B cell (primary cell): ENCODE data around the gene SNTB2. TPM values are rescaled to one million over a fixed set of nuclear protein-coding genes. Genes with fewer than 3 reads are reported as not detected.

ENCODE experiments used
- ATAC-seq: fragments of 200-7000 bp; cut with Tn5 transposase; one replicate; pipeline ENCODE4 v1.10.0; 2021; ENCODE audit warnings: low read depth, mild to moderate bottlenecking, moderate number of reproducible peaks, moderate library complexity
- CTCF ChIA-PET: fragments of 350-600 bp; sonication (Branson Sonifier 250); formaldehyde crosslinking; loops from one replicate; lab custom pipeline; 2021; ENCODE audit warnings: antibody characterized with exemption, inconsistent platforms; lab: Charles Lee
- POLR2A ChIA-PET: fragments of 350-600 bp; sonication (Branson Sonifier 250); formaldehyde crosslinking; loops from one replicate; lab custom pipeline; 2021; ENCODE audit warnings: antibody characterized with exemption; lab: Charles Lee
- DNase-seq: peaks from one replicate; pipeline ENCODE4 v3.0.0; 2013
- H2AFZ ChIP-seq: 2 replicates; pipeline ENCODE4 v1.6.1; 2012; ENCODE audit warnings: mild to moderate bottlenecking, low read depth, low read length; ENCODE audit not compliant: insufficient read depth, poor library complexity, severe bottlenecking
- H3K27ac ChIP-seq, 2 donors: 1 replicate in 1 of 2; 2 replicates in 1 of 2; pipeline ENCODE4 v1.5.1; 2012 to 2013; ENCODE audit warnings: low read length in 2 of 2, mild to moderate bottlenecking in 2 of 2, moderate library complexity in 1 of 2
- H3K27me3 ChIP-seq, 4 experiments: fragments of 200-600 bp in 1 of 4; sonication (generic) in 1 of 4; replicated peaks in 1 of 4; 1 replicate in 2 of 4; 2 replicates in 2 of 4; pipeline versions ENCODE4 v1.6.1 to v1.7.0; 2013 to 2016; ENCODE audit warnings: low read length in 3 of 4, mild to moderate bottlenecking in 2 of 4, mixed read lengths in 1 of 4, moderate library complexity in 1 of 4; ENCODE audit not compliant: insufficient read depth in 4 of 4, control insufficient read depth in 3 of 4; ENCODE audit errors: control extremely low read depth in 1 of 4
- H3K36me3 ChIP-seq, 2 experiments: replicated peaks in 1 of 2; 1 replicate in 1 of 2; 2 replicates in 1 of 2; pipeline versions ENCODE4 v1.6.1 to v1.7.1; 2013; ENCODE audit warnings: low read length in 1 of 2; ENCODE audit not compliant: insufficient read depth in 2 of 2, control insufficient read depth in 1 of 2; ENCODE audit errors: control extremely low read depth in 1 of 2, extremely low read depth in 1 of 2
- H3K4me1 ChIP-seq, 2 donors: fragments of 200-600 bp in 1 of 2; sonication (generic) in 1 of 2; 1 replicate in 1 of 2; 2 replicates in 1 of 2; pipeline versions ENCODE4 v1.5.1 to v1.6.1; 2013 to 2017; ENCODE audit warnings: low read length in 2 of 2; ENCODE audit not compliant: control insufficient read depth in 2 of 2, insufficient read depth in 2 of 2
- H3K4me2 ChIP-seq: replicated peaks from 2 replicates; pipeline ENCODE3; 2012; ENCODE audit warnings: mild to moderate bottlenecking, low read depth, low read length; ENCODE audit not compliant: poor library complexity, severe bottlenecking
- H3K4me3 ChIP-seq, 5 experiments: fragments of 200-600 bp in 1 of 5; sonication (generic) in 1 of 5; 1 replicate in 3 of 5; 2 replicates in 2 of 5; pipeline versions ENCODE4 v1.5.1 to v1.7.0; 2011 to 2016; ENCODE audit warnings: low read length in 4 of 5, mild to moderate bottlenecking in 4 of 5, low read depth in 2 of 5, control low read depth in 1 of 5, moderate library complexity in 1 of 5; ENCODE audit not compliant: insufficient read depth in 1 of 5; ENCODE audit errors: control extremely low read depth in 1 of 5, extremely low read depth in 1 of 5
- H3K79me2 ChIP-seq: fragments of 200-600 bp; sonication (generic); one replicate; pipeline ENCODE4 v1.6.0; 2016; ENCODE audit warnings: low read length; ENCODE audit not compliant: control insufficient read depth, insufficient read depth
- H3K9ac ChIP-seq: fragments of 200-600 bp; sonication (generic); 2 replicates; pipeline ENCODE4 v1.6.1; 2017; ENCODE audit warnings: mild to moderate bottlenecking, low read length, moderate library complexity
- H3K9me3 ChIP-seq, 3 donors: one replicate each; pipeline versions ENCODE4 v1.6.1 to v1.7.1; 2013; ENCODE audit warnings: low read length in 2 of 3; ENCODE audit not compliant: control insufficient read depth in 2 of 3, insufficient read depth in 1 of 3; ENCODE audit errors: control extremely low read depth in 1 of 3
- H4K20me1 ChIP-seq: 2 replicates; pipeline ENCODE4 v1.6.0; 2012; ENCODE audit warnings: mild to moderate bottlenecking, low read length; ENCODE audit not compliant: insufficient read depth, control insufficient read depth, poor library complexity, severe bottlenecking
- H3K27ac Mint-ChIP-seq: one replicate; pipeline ENCODE4 v1.8.0; 2021; ENCODE audit warnings: mixed read lengths
- H3K27me3 Mint-ChIP-seq: one replicate; pipeline ENCODE4 v1.8.0; 2021; ENCODE audit warnings: mixed read lengths
- H3K4me1 Mint-ChIP-seq: one replicate; pipeline ENCODE4 v1.8.0; 2021; ENCODE audit warnings: mixed read lengths
- H3K4me3 Mint-ChIP-seq: one replicate; pipeline ENCODE4 v1.8.0; 2021; ENCODE audit warnings: mixed read lengths
- H3K9me3 Mint-ChIP-seq: one replicate; pipeline ENCODE4 v1.8.0; 2022; ENCODE audit warnings: mixed read lengths; ENCODE audit not compliant: insufficient read depth
- CTCF ChIP-seq: fragments of 200-600 bp; IDR thresholded peaks from one replicate; pipeline ENCODE4 v1.8.0; 2022; ENCODE audit warnings: antibody characterized with exemption, mild to moderate bottlenecking
- EZH2 ChIP-seq: IDR thresholded peaks from 2 replicates; pipeline ENCODE4 v1.6.1; 2012; ENCODE audit warnings: borderline replicate concordance, low read depth, mild to moderate bottlenecking, moderate library complexity, low read length; ENCODE audit not compliant: insufficient read depth, poor library complexity, severe bottlenecking
- WGBS: methylation state at CpG from one replicate; pipeline ENCODE4 v1.1.5; 2013; ENCODE audit warnings: missing lambda C conversion rate; ENCODE audit not compliant: insufficient coverage; 5-methylcytosine and 5-hydroxymethylcytosine counted together
- intact Hi-C: fragments of 100-400 bp; cut with micrococcal nuclease; formaldehyde crosslinking; loops from one replicate; pipeline ENCODE4 v1.10.0; 2022
- polyA plus RNA-seq: library from polyadenylated mRNA; depleted of rRNA; stranded (reverse); fragments of >200 nt; gene quantifications from 2 replicates; pipeline ENCODE4 v1.2.3, GENCODE V29; 2012
- total RNA-seq, 2 donors: library from RNA; stranded (reverse); fragments of 120-200 nt in 1 of 2; gene quantifications; 1 replicate in 1 of 2; 2 replicates in 1 of 2; pipeline versions ENCODE4 v1.2.3 to v1.2.4, GENCODE V29; 2013 to 2022

The SNTB2 gene
- total and polyA plus RNA-seq, 2 donors (not counting 1 experiment from before 2014, with no cell fraction given), result 3.8 to 16.2 TPM

GRCh38 chr16:69223882-69224281 is 36.9 kb downstream of the SNTB2 start:
- H3K4me3 Mint-ChIP-seq, result no peak overlapping the region
- ATAC-seq, result no peak
- H3K9me3 Mint-ChIP-seq, result no peaks in the 10 kb centered on the region
- H3K27ac ChIP-seq, result no peak overlapping the region
- no peaks in the 10 kb centered on the region for H4K20me1 ChIP-seq
- no peaks in the 10 kb centered on the region for H3K27me3 Mint-ChIP-seq
- POLR2A ChIA-PET, result no interaction called here
- CTCF ChIA-PET, result no interaction called here
- H3K9me3 ChIP-seq, result no peaks in the 10 kb centered on the region
- TF ChIP-seq EZH2, result no peak
- no peak for TF ChIP-seq CTCF
- no peaks in the 10 kb centered on the region for H3K4me1 ChIP-seq
- H3K4me3 ChIP-seq, result no peak overlapping the region
- H3K4me2 ChIP-seq, result no peak overlapping the region
- WGBS, result 95% methylated on average over 4 of the region's 6 CpGs
- no peak overlapping the region for H3K27ac Mint-ChIP-seq
- H2AFZ ChIP-seq, result no peak overlapping the region
- H3K9ac ChIP-seq, result no peak overlapping the region
- intact Hi-C loops, result no loop called here
- DNase-seq, result no peak
- H3K4me1 Mint-ChIP-seq, result no peaks in the 10 kb centered on the region
- no peaks in the 10 kb centered on the region for H3K27me3 ChIP-seq
- H3K79me2 ChIP-seq, result peaks cover 8% of the 10 kb centered on the region
- no peaks in the 10 kb centered on the region for H3K36me3 ChIP-seq

- Histone ChIP-seq H3K4me2 (no peak overlapping the region), H3K9ac (no peak overlapping the region), H3K79me2 (peaks cover 8% of the 10 kb centered on the region), H3K4me1 (no peaks in the 10 kb centered on the region), H3K4me3 (no peak overlapping the region), H3K9me3 (no peaks in the 10 kb centered on the region), H3K36me3 (no peaks in the 10 kb centered on the region), H3K27me3 (no peaks in the 10 kb centered on the region), H4K20me1 (no peaks in the 10 kb centered on the region), H2AFZ (no peak overlapping the region), H3K27ac (no peak overlapping the region)
- Mint-ChIP-seq H3K4me3 (no peak overlapping the region), H3K27ac (no peak overlapping the region), H3K27me3 (no peaks in the 10 kb centered on the region), H3K4me1 (no peaks in the 10 kb centered on the region), H3K9me3 (no peaks in the 10 kb centered on the region)
- no peak for TF ChIP-seq CTCF
- TF ChIP-seq EZH2, result no peak
- DNase-seq, result no peak
- POLR2A ChIA-PET, result no interaction called here
- intact Hi-C loops, result no loop called here
- ATAC-seq, result no peak
- whole genome bisulfite sequencing, result 100% methylated on average over 1 of the region's 7 CpGs
- CTCF ChIA-PET, result interaction anchor here (0.7 to 1.5 kb wide), 2 partner anchors 75 to 715 kb away, joined by 4 read pairs; no protein-coding TSS in a partner anchor
Observed at GRCh38 chr16:69225121-69225520, 38.2 kb downstream of the SNTB2 start.
